Measurements from ENCODE around the gene AP3B1. TPM values are rescaled to one million over a fixed set of nuclear protein-coding genes. Genes with fewer than 3 reads are reported as not detected.

AP3B1 gene
- total and polyA plus RNA-seq, 2 experiments from 2014 or later = 32.1 to 46.3 TPM

DNA sequence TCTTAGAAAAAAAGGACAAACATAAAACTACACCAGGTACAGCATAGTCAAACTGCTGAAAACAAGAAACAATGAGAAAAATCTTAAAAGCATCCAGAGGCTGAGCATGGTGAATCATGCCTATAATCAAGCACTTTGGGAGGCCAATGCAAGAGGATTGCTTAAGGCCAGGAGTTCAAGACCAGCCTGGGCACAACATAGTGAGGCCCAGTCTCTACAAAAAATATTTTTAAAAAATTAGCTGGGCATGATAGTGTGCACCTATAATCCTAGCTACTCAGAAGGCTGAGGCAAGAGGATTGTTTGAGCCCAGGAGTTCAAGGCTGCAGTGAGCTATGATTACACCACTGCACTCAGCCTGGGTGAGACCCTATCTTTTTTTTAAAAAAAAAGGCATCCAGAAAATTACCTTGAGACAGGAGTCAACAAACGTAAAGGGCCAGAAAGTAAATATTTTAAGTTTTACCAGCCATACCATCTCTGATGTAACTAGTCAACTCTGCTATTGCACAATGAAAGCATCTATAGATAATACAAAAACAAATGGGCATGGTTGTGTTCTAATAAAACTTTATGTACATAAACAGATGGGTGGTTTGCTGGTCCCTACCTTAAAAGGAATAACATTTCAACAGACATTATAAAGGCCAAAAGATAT, 19.8 kb downstream of the AP3B1 start:
- Mint-ChIP-seq H3K4me3 (no peak overlapping the region), H3K9me3 (no peaks in the 10 kb centered on the region), H3K4me1 (peaks cover 36% of the 10 kb centered on the region), H3K27me3 (ENCODE audit: insufficient read depth, low read depth, poor library complexity) (peaks cover 2% of the 10 kb centered on the region), H3K27ac (no peak overlapping the region), H3K36me3 (ENCODE audit: low read depth) (no peaks in the 10 kb centered on the region)
- Histone ChIP-seq H3K36me3 (ENCODE audit: insufficient read depth) (no peaks in the 10 kb centered on the region), H3F3A (replicated peaks; ENCODE audit: low read depth) (no peaks in the 10 kb centered on the region), H2AFZ (no peak overlapping the region), H3K27ac (ENCODE audit: low read depth) (no peak overlapping the region), H3K4me1 (ENCODE audit: insufficient read depth) (peaks cover 33% of the 10 kb centered on the region), H3K9me2 (ENCODE audit: insufficient read depth) (no peaks in the 10 kb centered on the region), H3K79me2 (replicated peaks; ENCODE audit: insufficient read depth) (peaks cover 65% of the 10 kb centered on the region), H3K4me2 (no peak overlapping the region), H3K27me3 (ENCODE audit: insufficient read depth) (no peaks in the 10 kb centered on the region), H4K20me1 (replicated peaks; ENCODE audit: insufficient read depth) (peaks cover 11% of the 10 kb centered on the region; the same call in 1 of the 2 replicates), H3K4me3 (no peak overlapping the region)
- TF ChIP-seq EZH2phosphoT487 (IDR thresholded peaks at IDR 0.05; ENCODE audit: unreplicated experiment) = no peak
- TF ChIP-seq, protein P1, sequence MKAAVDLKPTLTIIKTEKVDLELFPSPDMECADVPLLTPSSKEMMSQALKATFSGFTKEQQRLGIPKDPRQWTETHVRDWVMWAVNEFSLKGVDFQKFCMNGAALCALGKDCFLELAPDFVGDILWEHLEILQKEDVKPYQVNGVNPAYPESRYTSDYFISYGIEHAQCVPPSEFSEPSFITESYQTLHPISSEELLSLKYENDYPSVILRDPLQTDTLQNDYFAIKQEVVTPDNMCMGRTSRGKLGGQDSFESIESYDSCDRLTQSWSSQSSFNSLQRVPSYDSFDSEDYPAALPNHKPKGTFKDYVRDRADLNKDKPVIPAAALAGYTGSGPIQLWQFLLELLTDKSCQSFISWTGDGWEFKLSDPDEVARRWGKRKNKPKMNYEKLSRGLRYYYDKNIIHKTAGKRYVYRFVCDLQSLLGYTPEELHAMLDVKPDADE (IDR thresholded peaks at IDR 0.05) = no peak
- TF ChIP-seq, protein P2, sequence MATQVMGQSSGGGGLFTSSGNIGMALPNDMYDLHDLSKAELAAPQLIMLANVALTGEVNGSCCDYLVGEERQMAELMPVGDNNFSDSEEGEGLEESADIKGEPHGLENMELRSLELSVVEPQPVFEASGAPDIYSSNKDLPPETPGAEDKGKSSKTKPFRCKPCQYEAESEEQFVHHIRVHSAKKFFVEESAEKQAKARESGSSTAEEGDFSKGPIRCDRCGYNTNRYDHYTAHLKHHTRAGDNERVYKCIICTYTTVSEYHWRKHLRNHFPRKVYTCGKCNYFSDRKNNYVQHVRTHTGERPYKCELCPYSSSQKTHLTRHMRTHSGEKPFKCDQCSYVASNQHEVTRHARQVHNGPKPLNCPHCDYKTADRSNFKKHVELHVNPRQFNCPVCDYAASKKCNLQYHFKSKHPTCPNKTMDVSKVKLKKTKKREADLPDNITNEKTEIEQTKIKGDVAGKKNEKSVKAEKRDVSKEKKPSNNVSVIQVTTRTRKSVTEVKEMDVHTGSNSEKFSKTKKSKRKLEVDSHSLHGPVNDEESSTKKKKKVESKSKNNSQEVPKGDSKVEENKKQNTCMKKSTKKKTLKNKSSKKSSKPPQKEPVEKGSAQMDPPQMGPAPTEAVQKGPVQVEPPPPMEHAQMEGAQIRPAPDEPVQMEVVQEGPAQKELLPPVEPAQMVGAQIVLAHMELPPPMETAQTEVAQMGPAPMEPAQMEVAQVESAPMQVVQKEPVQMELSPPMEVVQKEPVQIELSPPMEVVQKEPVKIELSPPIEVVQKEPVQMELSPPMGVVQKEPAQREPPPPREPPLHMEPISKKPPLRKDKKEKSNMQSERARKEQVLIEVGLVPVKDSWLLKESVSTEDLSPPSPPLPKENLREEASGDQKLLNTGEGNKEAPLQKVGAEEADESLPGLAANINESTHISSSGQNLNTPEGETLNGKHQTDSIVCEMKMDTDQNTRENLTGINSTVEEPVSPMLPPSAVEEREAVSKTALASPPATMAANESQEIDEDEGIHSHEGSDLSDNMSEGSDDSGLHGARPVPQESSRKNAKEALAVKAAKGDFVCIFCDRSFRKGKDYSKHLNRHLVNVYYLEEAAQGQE (IDR thresholded peaks at IDR 0.05; ENCODE audit: unreplicated experiment) = no peak
- no peak for TF ChIP-seq EZH2 (IDR thresholded peaks at IDR 0.05; ENCODE audit: low read depth, unreplicated experiment)
- no peak for TF ChIP-seq ZNF114 (CRISPR knock-in tag; IDR thresholded peaks at IDR 0.05)
- no peak for TF ChIP-seq CREB1 (CRISPR knock-in tag; IDR thresholded peaks at IDR 0.05; ENCODE audit: low read depth)
- no peak for DNase-seq (ENCODE audit: low spot score)
- no peak for ATAC-seq

DNA sequence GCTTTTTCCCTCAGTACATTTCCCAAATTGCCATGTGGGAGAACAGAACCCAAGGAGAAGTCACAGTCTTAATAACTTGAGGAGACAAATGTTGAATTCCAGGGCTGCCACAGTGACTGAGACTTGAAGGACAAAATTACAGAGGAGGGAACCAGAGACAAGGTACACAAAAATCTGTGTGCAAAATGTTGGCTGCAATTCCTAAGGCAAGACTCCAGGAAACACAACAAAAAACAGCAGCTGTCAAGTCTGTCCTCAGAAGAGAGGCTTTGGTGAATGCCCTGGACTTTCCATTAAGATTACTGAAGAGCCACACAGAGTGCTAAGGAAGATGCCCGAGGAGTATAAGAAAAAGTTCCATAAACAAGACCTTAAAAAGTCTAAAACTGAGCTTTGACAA, 21.1 kb downstream of the AP3B1 start:
- Histone ChIP-seq H3K9me2 (ENCODE audit: insufficient read depth) (no peaks in the 10 kb centered on the region), H3K36me3 (ENCODE audit: insufficient read depth) (no peaks in the 10 kb centered on the region), H3F3A (replicated peaks; ENCODE audit: low read depth) (no peaks in the 10 kb centered on the region), H2AFZ (no peak overlapping the region), H3K4me1 (ENCODE audit: insufficient read depth) (peaks cover 33% of the 10 kb centered on the region), H4K20me1 (replicated peaks; ENCODE audit: insufficient read depth) (peaks cover 11% of the 10 kb centered on the region; the same call in 1 of the 2 replicates), H3K4me2 (peak overlapping the region; percentile 8; the same call in 1 of the 2 replicates), H3K4me3 (no peak overlapping the region), H3K27me3 (ENCODE audit: insufficient read depth) (no peaks in the 10 kb centered on the region), H3K27ac (ENCODE audit: low read depth) (no peak overlapping the region), H3K79me2 (replicated peaks; ENCODE audit: insufficient read depth) (peaks cover 57% of the 10 kb centered on the region)
- DNase-seq (ENCODE audit: low spot score) (no peak), ATAC-seq (no peak)
- Mint-ChIP-seq H3K27me3 (ENCODE audit: insufficient read depth, low read depth, poor library complexity) (peaks cover 2% of the 10 kb centered on the region), H3K27ac (peak overlapping the region; percentile 35; the same call in 1 of the 2 replicates), H3K36me3 (ENCODE audit: low read depth) (no peaks in the 10 kb centered on the region), H3K4me1 (peaks cover 42% of the 10 kb centered on the region), H3K9me3 (no peaks in the 10 kb centered on the region), H3K4me3 (no peak overlapping the region)
- TF ChIP-seq, protein P2 (IDR thresholded peaks at IDR 0.05; ENCODE audit: unreplicated experiment) = no peak
- no peak for TF ChIP-seq EZH2 (IDR thresholded peaks at IDR 0.05; ENCODE audit: low read depth, unreplicated experiment)
- TF ChIP-seq EZH2phosphoT487 (IDR thresholded peaks at IDR 0.05; ENCODE audit: unreplicated experiment) = no peak
- TF ChIP-seq NANOG (IDR thresholded peaks at IDR 0.05; ENCODE audit: borderline replicate concordance) = no peak
- no peak for TF ChIP-seq POLR2AphosphoS5 (IDR thresholded peaks at IDR 0.05; ENCODE audit: low read depth)
- TF ChIP-seq, protein P1 (IDR thresholded peaks at IDR 0.05) = no peak
- TF ChIP-seq, protein P3, sequence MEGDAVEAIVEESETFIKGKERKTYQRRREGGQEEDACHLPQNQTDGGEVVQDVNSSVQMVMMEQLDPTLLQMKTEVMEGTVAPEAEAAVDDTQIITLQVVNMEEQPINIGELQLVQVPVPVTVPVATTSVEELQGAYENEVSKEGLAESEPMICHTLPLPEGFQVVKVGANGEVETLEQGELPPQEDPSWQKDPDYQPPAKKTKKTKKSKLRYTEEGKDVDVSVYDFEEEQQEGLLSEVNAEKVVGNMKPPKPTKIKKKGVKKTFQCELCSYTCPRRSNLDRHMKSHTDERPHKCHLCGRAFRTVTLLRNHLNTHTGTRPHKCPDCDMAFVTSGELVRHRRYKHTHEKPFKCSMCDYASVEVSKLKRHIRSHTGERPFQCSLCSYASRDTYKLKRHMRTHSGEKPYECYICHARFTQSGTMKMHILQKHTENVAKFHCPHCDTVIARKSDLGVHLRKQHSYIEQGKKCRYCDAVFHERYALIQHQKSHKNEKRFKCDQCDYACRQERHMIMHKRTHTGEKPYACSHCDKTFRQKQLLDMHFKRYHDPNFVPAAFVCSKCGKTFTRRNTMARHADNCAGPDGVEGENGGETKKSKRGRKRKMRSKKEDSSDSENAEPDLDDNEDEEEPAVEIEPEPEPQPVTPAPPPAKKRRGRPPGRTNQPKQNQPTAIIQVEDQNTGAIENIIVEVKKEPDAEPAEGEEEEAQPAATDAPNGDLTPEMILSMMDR (conservative IDR thresholded peaks at IDR 0.05; ENCODE audit: low read depth in 2 of 2) = no peak
- no peak for TF ChIP-seq STAT1 (IDR thresholded peaks at IDR 0.05; ENCODE audit: unreplicated experiment)

Data from GM23338 (cell line).